Renal pelvis (tissue), 4 donors: Measurements from ENCODE around the gene LDLRAD4. TPM values are rescaled to one million over a fixed set of nuclear protein-coding genes. Genes with fewer than 3 reads are reported as not detected.

Experiments
- DNase-seq: peaks from one replicate; pipeline ENCODE4 v3.0.0-alpha.2; 2013
- polyA plus RNA-seq, 3 donors: library from polyadenylated mRNA; unstranded; fragments of 120-200 nt; gene quantifications; one replicate each; pipeline ENCODE4 v1.2.1, GENCODE V29; 2013; ENCODE audit not compliant: insufficient read length in 3 of 3

The LDLRAD4 gene
- polyA plus RNA-seq, 3 donors = 9.0 to 11.3 (median 10.6) TPM

DNA sequence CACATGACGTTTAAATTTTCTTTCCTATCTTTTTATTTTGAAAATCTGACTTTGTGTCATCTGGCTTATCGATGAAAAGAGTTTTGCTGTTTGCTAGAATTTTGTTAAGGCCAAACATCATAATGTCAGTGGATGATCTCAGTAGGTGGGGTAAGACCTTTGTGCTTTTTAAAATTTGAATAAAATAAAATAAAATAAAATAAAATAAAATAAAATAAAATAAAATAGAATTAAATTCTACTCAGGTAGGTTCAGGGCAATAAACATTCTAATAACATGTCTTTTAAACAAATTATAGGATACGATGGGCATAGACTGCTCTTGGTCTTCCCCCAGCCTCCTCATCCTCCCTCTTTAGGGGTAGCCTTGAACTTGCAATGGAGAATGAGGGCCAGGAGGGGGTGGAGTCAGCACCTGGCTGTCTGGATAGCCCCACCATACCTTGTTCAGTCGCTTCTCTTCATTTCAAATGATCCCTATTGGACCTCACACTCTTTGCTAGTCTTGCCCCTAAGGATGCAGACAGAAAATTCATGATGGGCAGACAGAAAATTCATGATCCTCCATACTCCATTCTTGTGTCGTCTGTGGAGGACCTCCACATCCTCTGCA is 8.1 kb downstream of the LDLRAD4 start:
- DNase-seq = no peak

DNA sequence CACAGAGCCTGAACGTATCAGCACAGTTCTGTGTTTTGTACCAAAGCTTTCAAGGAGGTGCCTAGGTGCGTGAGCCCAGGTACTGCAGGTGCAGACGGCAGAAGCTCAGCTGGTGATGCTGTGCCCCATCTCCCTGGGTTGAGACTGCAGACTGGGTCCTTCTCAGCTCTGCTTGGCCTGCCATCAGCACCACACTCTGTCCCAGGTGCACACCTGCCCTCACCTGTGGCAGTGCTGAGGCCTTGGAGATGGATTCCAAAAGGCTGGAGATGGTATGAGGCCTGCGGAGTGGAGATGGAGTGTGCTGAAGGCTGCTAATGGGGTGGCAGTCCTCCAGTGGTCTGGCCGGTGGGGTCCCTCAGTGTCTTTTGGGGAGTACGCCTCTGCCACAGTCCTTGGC is 9.3 kb downstream of the LDLRAD4 start:
- no peak for DNase-seq

DNA sequence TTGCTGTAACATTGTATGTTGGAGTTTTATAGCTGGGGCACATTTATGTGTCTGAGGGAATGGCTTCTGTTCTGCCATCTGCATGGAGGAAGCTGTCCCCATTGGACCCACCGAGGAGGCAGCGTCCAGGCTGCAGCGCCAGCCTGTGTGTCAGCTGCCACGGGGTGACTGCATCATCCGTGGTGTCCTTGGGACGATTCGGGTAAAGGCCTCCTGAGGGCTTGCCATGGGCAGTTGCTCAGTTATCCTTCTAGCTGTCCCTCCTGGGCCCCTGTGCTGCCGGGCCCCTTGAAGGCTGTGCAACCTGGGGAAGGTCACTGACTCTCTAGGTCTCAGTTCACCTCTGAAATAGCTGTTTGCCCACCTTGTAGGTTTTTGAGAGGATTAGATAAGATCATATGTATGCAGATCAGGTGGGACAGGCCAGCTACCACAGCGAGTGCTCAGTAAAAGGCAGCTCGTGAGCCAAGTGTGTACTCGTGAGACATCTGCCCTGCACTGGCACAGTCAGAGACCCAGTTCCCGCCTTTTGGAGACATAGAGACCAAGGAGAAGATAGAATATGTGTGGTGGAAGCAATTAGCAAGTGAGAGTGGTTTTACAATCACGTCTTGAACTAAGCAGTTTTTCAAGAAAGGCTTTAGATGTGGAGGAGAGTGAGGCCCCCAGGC is 10.6 kb downstream of the LDLRAD4 start:
- no peak for DNase-seq

DNA sequence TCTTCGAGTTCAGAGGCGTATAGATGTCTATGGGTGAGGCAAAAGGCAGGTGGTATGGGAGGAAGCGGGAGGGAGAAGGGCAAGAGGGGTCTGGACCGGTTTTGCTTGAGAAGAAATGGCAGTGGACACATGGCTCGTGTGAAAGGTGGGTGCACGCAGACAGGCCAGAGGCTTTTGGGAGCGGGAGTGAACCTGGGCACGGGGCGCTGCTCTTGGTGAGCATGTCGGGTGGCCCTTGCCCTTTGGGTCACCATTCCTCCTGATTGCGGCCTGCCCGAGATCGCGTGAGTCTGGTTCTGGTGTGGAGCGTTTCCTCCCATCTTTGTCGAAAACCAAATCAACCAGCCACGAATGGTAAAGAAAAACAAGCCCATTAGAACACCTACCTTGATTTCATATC is 12.6 kb downstream of the LDLRAD4 start:
- DNase-seq = no peak

DNA sequence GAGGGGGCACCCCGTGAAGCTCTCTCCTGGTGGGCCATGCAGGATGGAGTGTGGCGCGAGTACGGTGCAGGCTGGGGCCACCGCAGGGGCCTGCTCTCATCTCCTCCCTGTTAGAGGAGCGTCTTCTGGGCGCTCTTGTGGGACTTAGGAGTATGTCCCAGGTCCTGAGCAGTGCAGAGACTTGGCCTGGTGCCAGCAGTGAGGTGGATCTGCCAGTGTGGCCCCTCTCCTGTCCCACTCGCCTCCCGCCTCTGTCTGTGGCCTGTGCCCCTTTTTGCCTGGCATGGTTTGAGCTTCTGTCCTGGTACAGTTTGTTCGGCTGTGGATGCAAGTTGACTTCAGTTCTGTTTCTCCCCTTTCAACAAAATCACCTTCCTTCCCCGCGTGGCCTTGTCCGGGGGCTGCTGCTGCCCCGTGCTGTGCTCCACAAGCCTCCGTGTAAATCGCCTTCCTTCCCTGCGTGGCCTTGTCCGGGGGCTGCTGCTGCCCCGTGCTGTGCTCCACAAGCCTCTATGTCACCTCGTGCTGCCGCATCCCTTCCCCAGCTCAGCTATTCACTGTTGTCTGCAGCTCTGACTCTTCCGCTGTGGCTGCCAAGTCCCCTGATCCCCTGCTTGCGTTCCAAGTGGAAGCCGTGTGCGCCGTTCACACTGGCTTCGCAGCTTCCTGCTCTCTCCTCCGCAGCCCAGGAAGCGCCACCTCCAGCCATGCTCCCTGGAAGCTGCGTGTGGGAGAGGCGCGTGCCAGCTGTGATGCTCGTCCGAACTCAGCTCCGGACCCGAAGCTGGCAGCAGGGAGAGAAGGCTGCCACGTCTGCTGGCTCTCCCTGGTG is 13.7 kb downstream of the LDLRAD4 start:
- DNase-seq = no peak

DNA sequence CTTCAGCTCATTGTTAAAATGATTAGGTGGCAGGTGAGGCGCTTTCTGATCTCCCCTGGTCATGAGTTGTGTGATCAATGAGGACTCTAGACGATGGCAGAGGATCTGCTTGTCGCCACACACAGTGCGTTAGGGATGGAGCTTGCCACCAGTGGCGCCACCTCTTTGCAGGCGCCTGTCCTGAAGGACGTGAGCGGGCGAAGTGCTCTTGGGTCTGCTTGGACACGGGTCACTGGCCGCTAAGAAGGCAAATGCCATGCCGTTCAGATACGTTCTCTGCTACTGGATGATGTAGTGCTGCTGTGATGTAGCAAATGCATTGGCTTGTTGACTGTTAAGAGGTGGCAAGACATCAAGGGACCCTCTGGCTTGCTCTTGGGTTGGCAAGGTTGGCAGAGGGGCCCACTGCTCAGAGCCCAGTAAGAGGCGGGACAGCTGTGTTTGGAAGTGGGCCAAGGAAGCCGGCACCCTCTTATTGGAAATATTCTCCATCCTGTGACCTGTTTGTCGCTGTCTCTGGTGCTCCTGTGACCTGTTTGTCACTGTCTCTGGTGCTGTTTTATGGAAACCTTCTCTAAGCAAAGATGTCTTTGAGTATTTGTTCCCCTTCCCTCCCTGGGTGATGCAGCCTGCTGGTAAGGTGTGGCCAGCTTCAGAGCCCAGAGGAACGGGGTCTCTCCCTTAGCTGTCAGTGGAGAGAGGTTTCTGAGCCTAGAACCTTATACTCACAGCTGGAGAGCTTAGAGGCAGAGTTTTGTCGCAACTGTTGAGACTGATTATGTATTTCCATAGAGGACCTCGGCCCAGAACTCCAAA is 14.6 kb downstream of the LDLRAD4 start:
- DNase-seq = no peak

DNA sequence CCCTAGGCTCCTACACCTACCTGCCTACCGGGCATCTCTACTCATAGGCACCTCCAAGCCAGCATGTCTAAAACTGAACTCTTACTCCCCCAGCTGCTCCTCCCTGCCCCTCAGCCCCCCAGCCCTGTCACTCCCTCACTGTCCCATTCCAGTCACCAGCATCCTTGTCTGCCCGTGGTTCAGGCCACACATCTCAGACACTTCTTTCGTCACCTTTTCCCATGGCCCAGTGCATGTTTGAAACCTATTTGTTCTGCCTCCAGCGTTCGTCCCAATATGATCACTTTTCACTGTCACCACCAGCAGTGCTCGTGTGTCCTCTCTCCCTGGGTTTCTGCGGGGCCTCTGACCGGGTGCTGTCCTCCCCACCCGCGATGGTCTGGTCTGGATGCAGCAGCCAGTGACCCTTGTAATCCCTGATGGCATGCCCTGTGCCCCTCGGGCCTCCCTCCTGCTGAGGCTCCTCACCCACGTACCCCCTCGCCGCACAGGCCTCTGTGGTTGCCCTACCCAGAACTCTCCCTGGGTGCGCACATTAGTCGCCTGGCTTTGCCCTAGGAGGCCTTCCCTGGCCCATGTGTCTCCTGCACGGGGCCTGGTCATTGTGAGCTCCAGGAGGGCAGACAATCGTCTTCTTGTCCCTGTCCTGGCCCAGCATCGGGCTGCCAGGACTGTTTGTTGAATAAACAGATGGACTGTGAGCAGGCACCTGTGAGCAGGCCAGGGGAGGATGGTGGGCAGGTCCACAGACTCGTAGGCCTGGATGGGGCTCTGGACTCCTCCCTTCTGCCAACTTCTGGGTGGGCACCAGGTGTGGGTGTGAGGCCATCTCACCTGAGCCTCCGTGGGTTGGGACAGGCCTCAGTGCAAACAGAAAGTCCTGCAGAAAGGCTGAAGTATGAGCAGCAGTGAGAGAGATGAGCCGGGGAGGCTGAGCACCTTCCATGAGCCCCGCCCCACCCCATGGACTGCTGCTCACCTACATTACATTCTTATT is 15.5 kb downstream of the LDLRAD4 start:
- DNase-seq = no peak

DNA sequence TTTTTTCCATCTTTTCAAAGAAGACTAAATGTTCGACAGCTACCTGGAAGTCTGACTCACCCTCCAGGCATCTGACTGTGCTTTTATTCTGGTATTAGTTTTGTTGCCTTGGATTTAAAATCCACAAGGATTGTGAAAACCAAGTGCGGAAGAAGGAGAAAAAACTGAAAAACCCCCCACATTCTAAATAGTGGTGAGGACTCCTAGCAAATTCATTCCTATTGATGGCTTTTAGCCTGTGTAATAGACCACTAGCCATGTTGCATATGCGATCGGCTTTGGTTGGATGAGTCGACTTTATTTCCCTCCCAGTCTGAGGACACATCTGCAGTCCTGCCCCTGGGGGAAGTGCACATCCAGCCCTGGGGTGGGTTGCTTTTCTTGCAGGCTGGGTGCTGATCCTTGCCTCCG is 16.9 kb downstream of the LDLRAD4 start:
- DNase-seq = no peak

DNA sequence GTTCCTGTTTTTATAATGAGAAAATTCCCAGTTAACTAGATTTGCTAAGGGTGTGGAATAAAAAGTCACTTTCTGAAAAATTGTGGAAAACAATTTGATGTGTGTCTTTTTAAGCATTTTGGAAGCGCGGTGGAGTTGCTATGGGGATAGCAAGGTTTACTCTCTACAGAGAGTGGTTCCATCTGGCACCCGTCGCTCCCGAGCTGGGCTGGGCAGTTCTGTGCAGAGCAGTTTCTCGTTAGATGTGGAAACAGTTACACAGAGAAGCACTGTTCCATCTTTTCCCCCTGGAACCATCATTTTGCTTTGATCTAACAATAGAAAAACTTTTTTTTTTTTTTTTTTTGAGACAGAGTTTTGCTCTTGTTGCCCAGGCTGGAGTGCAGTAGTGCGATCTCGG is 17.4 kb downstream of the LDLRAD4 start:
- peak; percentile 69 for DNase-seq

DNA sequence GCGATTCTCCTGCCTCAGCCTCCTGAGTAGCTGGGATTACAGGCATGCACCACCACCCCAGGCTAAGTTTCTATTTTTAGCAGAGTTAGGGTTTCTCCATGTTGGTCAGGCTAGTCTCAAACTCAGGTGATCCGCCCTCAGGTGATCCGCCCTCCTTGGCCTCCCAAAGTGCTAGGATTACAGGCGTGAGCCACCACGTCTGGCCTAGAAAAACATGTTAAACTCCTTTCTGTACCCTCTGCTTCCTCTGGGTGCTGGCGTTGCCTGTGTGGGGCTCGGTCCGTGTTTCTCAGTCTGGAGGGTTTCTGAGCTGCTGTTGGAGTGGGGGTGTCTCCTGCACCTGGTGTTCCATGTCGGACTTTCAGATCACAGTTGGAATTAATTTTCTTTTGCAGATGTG is 17.9 kb downstream of the LDLRAD4 start:
- DNase-seq = no peak

DNA sequence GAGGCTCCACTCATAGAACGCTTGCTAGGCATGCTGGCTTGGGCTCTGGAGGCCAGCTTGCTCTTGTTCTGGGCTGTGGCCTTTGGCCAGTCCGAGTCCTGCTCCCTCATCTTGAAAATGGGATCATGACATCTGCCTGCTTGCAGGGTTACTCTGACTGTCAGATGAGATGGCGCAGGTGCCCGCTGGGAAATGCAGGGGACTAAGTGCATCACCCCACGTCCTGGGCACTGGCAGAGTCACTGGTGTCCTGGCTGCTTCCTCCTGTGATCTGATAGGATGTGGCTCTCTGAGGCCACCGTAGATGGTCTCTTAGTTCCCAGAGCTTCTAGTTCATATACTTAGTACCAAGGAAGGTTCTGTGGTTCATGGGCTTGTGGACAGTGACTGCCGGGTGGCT is 18.5 kb downstream of the LDLRAD4 start:
- DNase-seq = no peak

DNA sequence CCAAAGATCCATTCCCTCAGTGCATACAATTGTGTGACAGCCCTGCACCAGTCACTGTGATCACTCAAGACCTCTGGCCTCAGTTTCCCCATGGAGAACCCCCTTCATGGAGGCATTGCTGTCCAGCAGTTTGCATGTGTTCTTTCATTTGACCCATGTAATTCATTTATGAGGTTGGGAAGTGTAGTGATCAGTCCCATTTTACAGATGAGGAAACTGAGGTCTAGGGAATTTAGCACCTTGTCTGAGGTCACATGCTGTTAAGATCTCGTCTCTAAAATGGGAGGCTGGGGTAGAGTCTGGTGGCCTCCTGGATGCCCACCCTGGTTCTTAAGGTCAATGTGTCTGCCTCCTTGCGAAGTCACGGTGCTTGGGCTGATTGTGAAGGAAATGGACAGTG is 19.1 kb downstream of the LDLRAD4 start:
- no peak for DNase-seq

DNA sequence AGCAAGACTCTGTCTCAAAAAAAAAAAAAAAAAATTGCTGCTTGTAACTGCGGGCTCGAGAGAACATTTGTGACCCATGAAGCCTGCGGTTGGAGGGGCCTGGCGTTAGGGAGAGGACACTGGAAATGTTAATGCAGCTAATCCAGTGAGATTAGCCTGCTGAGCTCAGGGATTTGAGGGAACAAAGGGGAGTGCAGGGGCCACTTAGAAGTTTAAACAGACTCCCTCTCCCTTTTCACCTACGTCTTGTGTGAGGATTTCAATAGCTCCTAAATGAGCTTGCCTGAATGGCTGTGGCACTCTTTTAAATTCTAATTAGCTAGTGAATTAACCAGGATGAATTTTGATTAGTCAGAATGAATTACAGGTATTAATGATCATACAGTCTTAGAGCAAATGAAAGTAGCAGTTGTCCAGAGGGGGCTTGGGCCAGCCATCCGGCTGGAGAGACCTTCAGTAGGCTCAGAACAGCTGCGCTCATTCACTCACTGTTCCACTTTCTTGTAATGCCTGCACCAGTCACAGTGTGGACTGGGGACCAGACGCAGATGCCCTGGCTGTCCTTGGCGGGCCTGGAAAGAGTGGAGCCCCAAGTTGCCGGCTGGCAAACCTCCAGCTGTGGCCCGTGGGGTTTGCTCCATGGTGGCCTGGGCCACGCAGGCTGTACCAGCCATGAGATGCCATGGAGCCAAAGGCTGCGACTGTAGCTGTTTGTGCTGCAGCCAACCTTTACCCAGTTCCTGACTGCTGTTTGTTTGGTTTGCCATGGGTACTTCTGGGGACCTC is 20.8 kb downstream of the LDLRAD4 start:
- no peak for DNase-seq

DNA sequence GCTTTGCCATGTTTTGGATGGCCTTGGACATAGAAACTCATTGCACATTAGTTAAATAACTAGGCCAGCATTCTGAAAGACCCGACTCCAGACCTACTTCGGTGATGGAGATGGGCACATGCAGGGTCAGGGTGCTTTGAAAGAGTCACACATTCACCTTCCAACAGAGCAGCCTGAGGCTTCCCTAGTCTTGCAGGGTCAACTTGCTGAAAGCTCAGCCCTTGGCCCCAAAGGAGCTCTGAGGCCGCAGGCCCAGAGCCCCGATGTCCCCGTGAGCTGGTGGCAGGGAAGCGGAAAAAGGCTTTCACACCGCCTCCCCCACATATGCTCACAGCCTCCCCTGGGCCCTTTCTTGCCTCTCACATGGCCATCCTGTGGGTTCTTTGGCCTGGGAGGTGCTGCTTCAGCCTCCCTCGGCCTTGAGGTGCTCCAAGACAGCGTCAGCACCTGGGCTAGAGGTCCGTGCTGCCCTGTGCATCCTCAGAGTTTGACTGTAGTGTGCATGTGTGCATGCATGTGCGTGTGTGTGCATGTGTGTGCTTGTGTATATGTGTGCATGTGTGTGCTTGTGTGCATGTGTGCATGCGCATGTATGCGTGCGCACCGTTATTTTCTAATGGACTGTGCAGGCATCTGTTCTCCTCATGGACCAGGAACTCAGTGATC is 21.6 kb downstream of the LDLRAD4 start:
- DNase-seq = no peak

DNA sequence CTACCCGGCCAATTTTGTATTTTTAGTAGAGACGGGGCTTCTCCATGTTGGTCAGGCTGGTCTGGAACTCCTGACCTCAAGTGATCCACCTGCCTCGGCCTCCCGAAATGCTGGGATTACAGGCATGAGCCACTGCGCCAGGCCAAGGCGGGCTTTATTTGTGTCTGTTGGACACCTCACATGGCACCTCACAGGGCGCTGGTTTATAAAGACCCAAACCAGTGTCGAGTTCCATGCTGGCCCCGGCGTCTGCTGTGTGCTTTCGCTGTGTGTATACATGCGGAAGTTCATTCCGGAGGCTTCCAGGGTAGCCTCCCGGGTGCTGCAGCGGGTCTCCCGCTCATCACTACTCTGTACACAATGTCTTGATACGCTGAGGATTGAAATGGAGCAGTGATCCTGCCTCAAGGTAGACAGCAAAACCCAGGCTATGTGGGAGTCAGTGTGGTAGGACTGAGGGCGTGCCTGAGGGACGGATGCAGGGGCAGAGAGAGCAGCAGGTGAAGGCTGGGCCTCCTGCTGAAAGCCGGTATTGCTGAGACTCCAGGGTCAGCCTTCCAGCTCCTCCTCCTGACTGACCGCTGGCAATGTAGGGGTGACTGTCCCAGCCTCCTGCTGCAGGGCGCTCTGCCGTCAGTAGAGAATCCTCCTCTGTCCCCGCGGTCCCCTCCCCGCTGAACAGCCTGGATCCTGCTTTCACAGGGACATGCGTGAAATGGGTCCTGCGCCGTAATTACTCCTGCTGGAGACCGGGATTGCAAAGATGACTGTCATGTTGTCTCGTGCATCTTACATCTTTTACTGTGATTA is 22.7 kb downstream of the LDLRAD4 start:
- no peak for DNase-seq

DNA sequence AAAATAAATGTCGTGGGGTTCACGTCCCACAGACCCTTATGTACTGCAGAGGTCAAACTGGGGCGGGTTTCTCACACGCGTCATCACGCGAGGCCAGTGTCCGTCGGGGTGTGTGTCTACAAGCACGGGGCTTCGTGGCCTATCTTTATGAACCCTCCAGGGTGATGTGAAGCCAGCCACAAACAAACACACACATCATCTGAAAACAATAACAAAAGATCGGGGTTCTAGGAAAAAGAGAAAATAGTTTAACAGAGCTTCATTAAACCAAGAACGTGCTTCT is 23.3 kb downstream of the LDLRAD4 start:
- no peak for DNase-seq

DNA sequence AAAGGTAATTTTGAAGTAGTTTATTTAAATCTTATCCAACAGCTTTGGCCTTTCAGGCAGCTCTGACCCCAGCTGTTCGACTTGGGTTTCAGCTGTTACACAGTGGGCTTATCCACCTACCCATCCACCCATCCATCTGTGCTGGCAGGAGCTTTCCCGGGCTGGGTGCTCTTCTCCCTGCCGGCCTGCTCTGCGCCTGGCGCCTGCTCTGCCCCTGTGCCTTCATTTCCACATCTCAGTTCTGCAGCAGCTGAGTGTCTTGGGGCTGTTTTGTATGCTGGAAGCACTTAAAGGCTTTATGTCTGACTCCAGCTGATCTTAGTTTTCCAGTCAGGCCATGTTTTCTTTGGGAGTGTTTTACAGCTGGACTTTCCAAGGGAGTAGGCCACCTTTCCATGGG is 24.2 kb downstream of the LDLRAD4 start:
- DNase-seq = no peak

DNA sequence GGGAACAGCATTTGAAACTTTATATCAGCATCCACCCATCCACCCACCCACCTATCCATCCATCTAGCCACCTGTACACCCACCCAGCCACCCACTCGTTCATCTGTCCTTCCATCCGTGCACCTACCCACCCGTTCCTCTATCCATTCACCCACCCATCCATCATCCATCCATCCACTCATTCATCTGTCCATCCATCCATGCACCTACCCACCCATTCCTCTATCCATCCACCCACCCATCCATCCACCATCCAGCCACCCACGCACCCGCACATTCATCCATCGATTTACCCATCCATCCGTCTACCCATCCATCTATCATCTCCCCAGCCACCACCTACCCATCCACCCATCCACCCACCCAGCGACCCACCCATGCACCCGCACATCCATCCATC is 24.8 kb downstream of the LDLRAD4 start:
- DNase-seq = no peak

DNA sequence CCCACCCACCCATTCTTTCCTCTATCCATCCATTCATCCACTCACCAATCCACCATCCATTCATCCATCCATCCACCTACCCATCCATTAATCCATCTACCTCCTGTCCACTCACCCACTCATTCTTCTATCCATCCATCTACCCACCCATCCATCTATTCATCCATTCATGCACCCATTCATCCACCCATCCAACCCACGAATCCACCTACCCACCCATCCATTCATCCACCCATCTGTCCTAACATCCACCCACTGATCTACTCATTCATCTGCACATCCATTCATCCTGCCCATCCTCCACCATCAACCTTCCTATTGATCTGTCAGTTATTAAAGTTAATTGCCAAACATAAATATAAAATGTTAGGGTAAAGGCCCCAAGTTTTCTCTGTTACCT is 25.6 kb downstream of the LDLRAD4 start:
- DNase-seq = no peak
